ENCODE measurements around the gene ZNF683. TPM values are rescaled to one million over a fixed set of nuclear protein-coding genes. Genes with fewer than 3 reads are reported as not detected.

ZNF683 gene
- total RNA-seq, 2 experiments from 2014 or later = 0.41 TPM; not detected in 1

- Histone ChIP-seq H3K4me1 (ENCODE audit: insufficient read depth, low read length) (peaks cover 3% of the 10 kb centered on the region), H3K27ac (ENCODE audit: low read depth in 1 of 2, low read length in 2 of 2) (no peak overlapping the region), H3K9me3 (ENCODE audit: control insufficient read depth in 1 of 2, insufficient read depth in 1 of 2, low read length in 2 of 2) (no peaks in the 10 kb centered on the region), H3K36me3 (ENCODE audit: insufficient read depth, low read length) (no peaks in the 10 kb centered on the region), H3K27me3 (ENCODE audit: control insufficient read depth in 1 of 2, insufficient read depth in 2 of 2, low read length in 2 of 2) (no peaks in the 10 kb centered on the region), H3K4me3 (ENCODE audit: low read length) (no peak overlapping the region)
- no peak overlapping the region for H3K4me3 Mint-ChIP-seq
- intact Hi-C loops (cut with DNase I, micrococcal nuclease) = no loop called here
- DNase-seq (no peak), ATAC-seq (ENCODE audit: poor library complexity) (no peak)
- H3K36me3 Mint-ChIP-seq (ENCODE audit: low read depth) = no peaks in the 10 kb centered on the region
- no peaks in the 10 kb centered on the region for H3K4me1 Mint-ChIP-seq (ENCODE audit: low read depth)
- ChIA-PET POLR2A (no interaction called here), CTCF (no interaction called here)
- no peak overlapping the region for H3K27ac Mint-ChIP-seq
- TF ChIP-seq CTCF (IDR thresholded peaks at IDR 0.05) = no peak
- H3K27me3 Mint-ChIP-seq = no peaks in the 10 kb centered on the region
- H3K9me3 Mint-ChIP-seq = no peaks in the 10 kb centered on the region
Measured at GRCh38 chr1:26350343-26350700, 22.2 kb downstream of the ZNF683 start.

GRCh38 chr1:26349877-26350244 lies 22.7 kb downstream of the ZNF683 start:
- intact Hi-C loops (cut with DNase I, micrococcal nuclease) = no loop called here
- H3K4me1 Mint-ChIP-seq (ENCODE audit: low read depth) = no peaks in the 10 kb centered on the region
- Histone ChIP-seq H3K36me3 (ENCODE audit: insufficient read depth, low read length) (no peaks in the 10 kb centered on the region), H3K27me3 (ENCODE audit: control insufficient read depth in 1 of 2, insufficient read depth in 2 of 2, low read length in 2 of 2) (no peaks in the 10 kb centered on the region), H3K27ac (ENCODE audit: low read depth in 1 of 2, low read length in 2 of 2) (no peak overlapping the region), H3K4me1 (ENCODE audit: insufficient read depth, low read length) (peaks cover 3% of the 10 kb centered on the region), H3K9me3 (ENCODE audit: control insufficient read depth in 1 of 2, insufficient read depth in 1 of 2, low read length in 2 of 2) (no peaks in the 10 kb centered on the region), H3K4me3 (ENCODE audit: low read length) (no peak overlapping the region)
- H3K9me3 Mint-ChIP-seq = no peaks in the 10 kb centered on the region
- ATAC-seq (ENCODE audit: poor library complexity) = no peak
- H3K4me3 Mint-ChIP-seq = no peak overlapping the region
- no peaks in the 10 kb centered on the region for H3K36me3 Mint-ChIP-seq (ENCODE audit: low read depth)
- no peak overlapping the region for H3K27ac Mint-ChIP-seq
- ChIA-PET POLR2A (no interaction called here), CTCF (no interaction called here)
- TF ChIP-seq CTCF (IDR thresholded peaks at IDR 0.05) = no peak
- DNase-seq = no peak
- H3K27me3 Mint-ChIP-seq = no peaks in the 10 kb centered on the region

GRCh38 chr1:26349188-26349876 lies 23.2 kb downstream of the ZNF683 start:
- Mint-ChIP-seq H3K9me3 (no peaks in the 10 kb centered on the region), H3K27ac (no peak overlapping the region), H3K36me3 (ENCODE audit: low read depth) (no peaks in the 10 kb centered on the region), H3K4me3 (no peak overlapping the region), H3K4me1 (ENCODE audit: low read depth) (no peaks in the 10 kb centered on the region), H3K27me3 (no peaks in the 10 kb centered on the region)
- ChIA-PET CTCF (no interaction called here), POLR2A (no interaction called here)
- Histone ChIP-seq H3K4me3 (ENCODE audit: low read length) (no peak overlapping the region), H3K36me3 (ENCODE audit: insufficient read depth, low read length) (no peaks in the 10 kb centered on the region), H3K27ac (ENCODE audit: low read depth in 1 of 2, low read length in 2 of 2) (no peak overlapping the region), H3K4me1 (ENCODE audit: insufficient read depth, low read length) (peaks cover 3% of the 10 kb centered on the region), H3K27me3 (ENCODE audit: control insufficient read depth in 1 of 2, insufficient read depth in 2 of 2, low read length in 2 of 2) (no peaks in the 10 kb centered on the region), H3K9me3 (ENCODE audit: control insufficient read depth in 1 of 2, insufficient read depth in 1 of 2, low read length in 2 of 2) (no peaks in the 10 kb centered on the region)
- DNase-seq = no peak
- TF ChIP-seq CTCF (IDR thresholded peaks at IDR 0.05) = no peak
- ATAC-seq (ENCODE audit: poor library complexity) = no peak
- intact Hi-C loops (cut with DNase I, micrococcal nuclease) = no loop called here
